Loucy (cell line): ENCODE data around the gene CDYL.

ENCODE experiments used
- H2AFZ ChIP-seq: fragments of 200-600 bp; sonication (generic); 2 replicates; pipeline ENCODE4 v1.6.0; 2016; ENCODE audit warnings: antibody characterized with exemption, mild to moderate bottlenecking, low read length, moderate library complexity
- H3F3A ChIP-seq: fragments of 200-600 bp; 2 replicates; pipeline ENCODE4 v1.6.0; 2016; ENCODE audit warnings: antibody characterized with exemption, low read depth, mild to moderate bottlenecking
- H3K27me3 ChIP-seq: fragments of 200-600 bp; sonication (generic); 2 replicates; pipeline ENCODE4 v1.6.1; 2014; ENCODE audit warnings: low read length, mild to moderate bottlenecking; ENCODE audit not compliant: insufficient read depth, poor library complexity, severe bottlenecking
- H3K36me3 ChIP-seq: fragments of 200-600 bp; sonication (generic); 2 replicates; pipeline ENCODE4 v1.6.1; 2016; ENCODE audit warnings: low read length; ENCODE audit not compliant: insufficient read depth
- H3K4me1 ChIP-seq: fragments of 200-600 bp; sonication (generic); 2 replicates; pipeline ENCODE4 v1.5.1; 2014; ENCODE audit warnings: low read length, mild to moderate bottlenecking; ENCODE audit not compliant: insufficient read depth, poor library complexity, severe bottlenecking
- H3K4me2 ChIP-seq: fragments of 200-600 bp; sonication (generic); 2 replicates; pipeline ENCODE4 v1.6.0; 2014; ENCODE audit warnings: antibody characterized with exemption, low read length, low read depth, mild to moderate bottlenecking; ENCODE audit not compliant: poor library complexity, severe bottlenecking
- H3K4me3 ChIP-seq: fragments of 200-600 bp; sonication (generic); 2 replicates; pipeline ENCODE4 v1.5.1; 2014; ENCODE audit warnings: low read length, mild to moderate bottlenecking, mixed read lengths; ENCODE audit not compliant: poor library complexity, severe bottlenecking
- H3K79me2 ChIP-seq: fragments of 200-600 bp; sonication (generic); 2 replicates; pipeline ENCODE4 v1.6.1; 2014; ENCODE audit warnings: low read length; ENCODE audit not compliant: insufficient read depth
- H3K9ac ChIP-seq: fragments of 200-600 bp; sonication (generic); 2 replicates; pipeline ENCODE4 v1.6.0; 2014; ENCODE audit warnings: mild to moderate bottlenecking, low read depth, low read length, moderate library complexity; ENCODE audit not compliant: poor library complexity, severe bottlenecking
- H3K9me2 ChIP-seq: fragments of 200-600 bp; sonication (generic); replicated peaks from 2 replicates; pipeline ENCODE4 v1.6.1; 2016; ENCODE audit warnings: low read depth, low read length, mixed read lengths
- H3K9me3 ChIP-seq: fragments of 200-600 bp; sonication (generic); 2 replicates; pipeline ENCODE4 v1.6.1; 2014; ENCODE audit warnings: mild to moderate bottlenecking, antibody characterized with exemption, low read length, low read depth; ENCODE audit not compliant: insufficient read depth
- H4K20me1 ChIP-seq: fragments of 200-600 bp; sonication (generic); 2 replicates; pipeline ENCODE4 v1.6.0; 2014; ENCODE audit warnings: antibody characterized with exemption, low read length, mild to moderate bottlenecking; ENCODE audit not compliant: insufficient read depth, poor library complexity, severe bottlenecking
- EZH2phosphoT487 ChIP-seq: fragments of 200-600 bp; IDR thresholded peaks from 2 replicates; pipeline ENCODE4 v1.6.1; 2018; ENCODE audit warnings: antibody characterized with exemption, mild to moderate bottlenecking, moderate library complexity, borderline replicate concordance
- TF ChIP-seq, protein P1 (sequence below): fragments of 200-600 bp; sonication (generic); conservative IDR thresholded peaks from 2 replicates; pipeline ENCODE4 v1.5.1; 2014; ENCODE audit warnings: mild to moderate bottlenecking, antibody characterized with exemption, low read length

The CDYL gene

GRCh38 chr6:4946521-4946920 lies 170.3 kb downstream of the CDYL start:
- H3K27me3 ChIP-seq, result no peaks in the 10 kb centered on the region
- peaks cover 15% of the 10 kb centered on the region for H3K4me1 ChIP-seq
- H4K20me1 ChIP-seq, result peaks cover 13% of the 10 kb centered on the region
- H3K36me3 ChIP-seq, result peaks cover 48% of the 10 kb centered on the region; the same call in 1 of the 2 replicates
- H3K4me2 ChIP-seq, result no peak overlapping the region
- H3K9me2 ChIP-seq, result no peaks in the 10 kb centered on the region
- no peaks in the 10 kb centered on the region for H3F3A ChIP-seq
- no peaks in the 10 kb centered on the region for H3K79me2 ChIP-seq
- no peaks in the 10 kb centered on the region for H3K9me3 ChIP-seq
- no peak overlapping the region for H2AFZ ChIP-seq
- no peak overlapping the region for H3K4me3 ChIP-seq
- TF ChIP-seq, protein P1, sequence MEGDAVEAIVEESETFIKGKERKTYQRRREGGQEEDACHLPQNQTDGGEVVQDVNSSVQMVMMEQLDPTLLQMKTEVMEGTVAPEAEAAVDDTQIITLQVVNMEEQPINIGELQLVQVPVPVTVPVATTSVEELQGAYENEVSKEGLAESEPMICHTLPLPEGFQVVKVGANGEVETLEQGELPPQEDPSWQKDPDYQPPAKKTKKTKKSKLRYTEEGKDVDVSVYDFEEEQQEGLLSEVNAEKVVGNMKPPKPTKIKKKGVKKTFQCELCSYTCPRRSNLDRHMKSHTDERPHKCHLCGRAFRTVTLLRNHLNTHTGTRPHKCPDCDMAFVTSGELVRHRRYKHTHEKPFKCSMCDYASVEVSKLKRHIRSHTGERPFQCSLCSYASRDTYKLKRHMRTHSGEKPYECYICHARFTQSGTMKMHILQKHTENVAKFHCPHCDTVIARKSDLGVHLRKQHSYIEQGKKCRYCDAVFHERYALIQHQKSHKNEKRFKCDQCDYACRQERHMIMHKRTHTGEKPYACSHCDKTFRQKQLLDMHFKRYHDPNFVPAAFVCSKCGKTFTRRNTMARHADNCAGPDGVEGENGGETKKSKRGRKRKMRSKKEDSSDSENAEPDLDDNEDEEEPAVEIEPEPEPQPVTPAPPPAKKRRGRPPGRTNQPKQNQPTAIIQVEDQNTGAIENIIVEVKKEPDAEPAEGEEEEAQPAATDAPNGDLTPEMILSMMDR, result no peak
- TF ChIP-seq EZH2phosphoT487, result no peak
- no peak overlapping the region for H3K9ac ChIP-seq

- Histone ChIP-seq H2AFZ (no peak overlapping the region), H3K4me1 (peaks cover 3% of the 10 kb centered on the region), H3F3A (no peaks in the 10 kb centered on the region), H4K20me1 (peaks cover 5% of the 10 kb centered on the region), H3K36me3 (peaks cover 55% of the 10 kb centered on the region; the same call in 1 of the 2 replicates), H3K4me3 (no peak overlapping the region), H3K4me2 (no peak overlapping the region), H3K9ac (no peak overlapping the region), H3K79me2 (no peaks in the 10 kb centered on the region), H3K9me3 (no peaks in the 10 kb centered on the region), H3K27me3 (no peaks in the 10 kb centered on the region), H3K9me2 (no peaks in the 10 kb centered on the region)
- TF ChIP-seq, protein P1, result no peak
- TF ChIP-seq EZH2phosphoT487, result no peak
Observed at GRCh38 chr6:4947716-4948115, 171.5 kb downstream of the CDYL start.

DNA sequence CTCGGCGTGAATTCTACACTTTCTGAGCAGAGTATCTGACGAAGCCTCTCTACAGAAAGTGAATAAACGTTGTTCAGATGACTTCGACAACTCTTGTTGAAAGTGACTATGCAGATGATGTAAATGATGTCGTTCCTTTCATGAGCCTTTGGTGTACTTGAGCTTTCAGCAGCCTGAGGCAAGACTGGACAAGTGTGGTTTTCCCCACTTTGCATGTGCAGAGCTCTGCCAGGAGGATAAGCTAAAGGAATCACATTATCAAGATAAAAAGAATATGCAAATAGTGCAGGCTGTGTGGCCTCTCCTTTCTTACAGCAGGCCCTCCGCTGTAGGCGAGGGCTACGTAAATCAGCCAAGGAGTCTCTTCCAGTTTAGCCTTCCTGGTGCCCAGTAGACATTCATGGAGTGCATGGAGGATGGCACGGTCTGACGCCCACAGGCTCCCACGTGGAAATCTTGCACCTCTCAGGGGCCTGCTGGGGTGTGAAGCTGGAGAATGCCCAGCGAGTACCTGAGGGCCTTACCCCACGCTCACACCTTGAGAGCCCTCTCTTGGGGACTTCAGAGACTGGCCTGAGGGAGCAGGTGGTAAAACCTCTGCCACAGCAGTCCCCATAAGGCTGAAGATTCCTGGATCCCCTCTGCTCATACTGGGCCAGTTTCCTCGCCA lies 172.7 kb downstream of the CDYL start:
- Histone ChIP-seq H4K20me1 (no peaks in the 10 kb centered on the region), H3K9ac (no peak overlapping the region), H3K9me2 (no peaks in the 10 kb centered on the region), H3F3A (no peaks in the 10 kb centered on the region), H2AFZ (no peak overlapping the region), H3K9me3 (no peaks in the 10 kb centered on the region), H3K36me3 (peaks cover 59% of the 10 kb centered on the region; the same call in 1 of the 2 replicates), H3K4me2 (no peak overlapping the region), H3K79me2 (no peaks in the 10 kb centered on the region), H3K4me1 (no peaks in the 10 kb centered on the region), H3K27me3 (no peaks in the 10 kb centered on the region), H3K4me3 (no peak overlapping the region)
- no peak for TF ChIP-seq EZH2phosphoT487
- TF ChIP-seq, protein P1, result no peak
